H7 (cell line): Measurements from ENCODE around the gene SV2B. TPM values are rescaled to one million over a fixed set of nuclear protein-coding genes. Genes with fewer than 3 reads are reported as not detected.

ENCODE experiments used
- DNase-seq: peaks from one replicate; pipeline ENCODE4 v3.0.0; 2012
- H3K27me3 ChIP-seq: 2 replicates; pipeline ENCODE4 v1.6.0; 2011; ENCODE audit warnings: mild to moderate bottlenecking, low read length; ENCODE audit not compliant: control insufficient read depth, insufficient read depth
- H3K36me3 ChIP-seq: replicated peaks from 2 replicates; pipeline ENCODE4 v1.5.1; 2011; ENCODE audit warnings: low read length; ENCODE audit not compliant: control insufficient read depth, insufficient read depth
- H3K4me3 ChIP-seq: 2 replicates; pipeline ENCODE4 v1.5.1; 2011; ENCODE audit warnings: low read depth, mild to moderate bottlenecking, control low read depth, low read length, moderate library complexity; ENCODE audit not compliant: insufficient read depth
- total RNA-seq: library from RNA; depleted of rRNA; stranded (reverse); fragments of >200 nt; shearing (Covaris generic); gene quantifications from 2 replicates; pipeline ENCODE4 v1.2.3, GENCODE V29; 2014

SV2B gene
- total RNA-seq, 1 experiment from 2014 or later = 0.03 TPM

DNA sequence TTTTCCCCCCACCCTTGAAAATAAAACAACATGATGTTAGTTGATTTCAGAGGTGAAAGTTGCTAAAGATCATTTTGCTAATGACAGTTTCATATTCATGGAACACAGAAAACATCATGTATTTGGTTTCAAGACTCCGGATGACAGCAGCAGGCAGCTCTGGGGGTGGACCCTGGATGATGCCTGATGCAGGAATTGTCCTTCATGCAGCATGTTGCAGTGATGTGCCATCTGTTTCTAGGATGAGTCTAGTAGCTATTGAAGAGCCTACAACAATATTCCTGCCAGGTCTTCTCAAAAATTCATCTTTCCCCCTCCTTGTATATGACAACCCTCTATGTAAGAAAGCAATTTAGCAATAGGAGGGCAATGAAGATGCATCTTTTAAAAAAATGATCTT lies 108.3 kb downstream of the SV2B start:
- Histone ChIP-seq H3K36me3 (no peaks in the 10 kb centered on the region), H3K4me3 (no peak overlapping the region), H3K27me3 (no peaks in the 10 kb centered on the region)
- no peak for DNase-seq

DNA sequence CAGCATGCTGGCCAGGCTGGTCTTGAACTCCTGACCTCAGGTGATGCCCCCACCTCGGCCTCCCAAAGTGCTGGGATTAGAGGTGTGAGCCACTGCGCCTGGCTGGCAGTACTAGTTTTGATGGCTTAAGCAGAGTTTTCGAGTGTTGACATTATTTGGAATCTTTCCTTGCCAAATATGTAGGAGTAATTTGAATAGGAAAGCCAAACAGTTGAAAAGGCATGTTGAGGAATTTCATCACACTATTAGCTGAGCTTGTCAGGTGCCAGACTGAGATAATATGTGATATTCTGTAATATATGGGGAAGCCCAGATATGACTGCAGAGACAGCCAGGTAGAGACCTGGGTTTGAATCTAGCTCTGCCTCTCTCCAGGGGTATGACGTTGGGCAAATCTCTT lies 109.3 kb downstream of the SV2B start:
- DNase-seq = no peak
- Histone ChIP-seq H3K27me3 (no peaks in the 10 kb centered on the region), H3K4me3 (no peak overlapping the region), H3K36me3 (no peaks in the 10 kb centered on the region)

DNA sequence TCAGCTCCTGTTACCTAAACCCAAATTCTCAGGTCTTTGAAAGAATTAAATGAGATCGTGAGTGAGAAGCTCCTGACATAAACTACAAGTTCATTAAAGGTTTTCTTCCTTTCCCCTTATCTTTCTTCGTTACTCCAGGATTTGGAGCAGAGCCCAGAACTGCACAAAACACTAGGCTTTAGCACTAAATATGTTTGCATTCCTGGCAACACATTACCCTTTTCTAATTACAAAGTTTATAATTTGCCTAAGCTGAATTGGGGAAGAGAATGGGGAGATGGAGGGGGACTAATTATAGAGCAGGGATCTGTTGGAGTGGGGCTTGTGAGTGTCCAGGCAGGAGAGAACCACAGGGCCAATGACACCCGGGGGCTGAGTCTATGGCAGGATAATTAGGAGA lies 109.7 kb downstream of the SV2B start:
- DNase-seq = no peak
- Histone ChIP-seq H3K4me3 (no peak overlapping the region), H3K27me3 (no peaks in the 10 kb centered on the region), H3K36me3 (no peaks in the 10 kb centered on the region)

DNA sequence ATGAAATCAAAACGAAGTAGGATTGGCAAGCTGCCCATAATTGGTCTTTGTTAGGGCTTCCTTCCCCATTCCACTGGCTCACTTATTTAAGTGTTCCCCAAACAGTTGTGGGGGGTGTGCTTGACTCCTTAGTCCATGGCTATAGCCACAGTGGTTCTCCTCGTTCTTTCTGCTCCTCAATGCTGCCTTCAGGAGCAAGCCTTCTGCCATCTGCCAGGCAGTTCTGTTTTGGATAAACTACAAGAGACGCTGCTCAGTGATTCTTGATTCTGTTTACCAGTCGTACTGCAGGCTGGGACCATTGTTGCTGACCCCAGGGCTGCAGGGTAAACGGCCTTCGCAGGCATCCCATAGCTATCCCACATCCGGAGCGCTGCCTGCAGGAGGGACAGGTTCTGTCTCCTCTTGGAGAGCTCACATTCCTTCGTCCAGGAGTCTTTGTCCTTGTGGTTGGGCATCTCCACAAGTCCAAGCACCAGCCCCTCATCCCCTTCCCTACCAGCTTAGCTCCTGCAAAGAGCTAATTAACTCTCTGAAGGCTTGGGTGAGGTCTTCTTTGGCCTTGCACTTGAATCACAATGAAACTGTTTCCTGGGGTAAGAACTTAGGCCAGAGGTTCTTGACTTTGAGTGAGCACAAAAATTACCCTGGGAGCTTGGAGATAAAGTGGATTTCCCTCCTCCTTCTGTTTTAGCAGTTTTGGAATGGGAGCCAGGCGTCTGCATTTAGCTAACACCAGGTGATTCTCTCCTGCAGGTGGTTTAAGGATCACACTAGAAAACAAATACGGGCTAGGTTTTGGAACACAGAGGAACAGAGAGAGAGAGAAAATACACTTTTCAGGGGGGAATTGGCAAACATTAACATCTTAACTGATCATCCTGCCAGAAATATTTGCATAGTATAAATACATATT lies 114.9 kb downstream of the SV2B start:
- no peaks in the 10 kb centered on the region for H3K36me3 ChIP-seq
- no peaks in the 10 kb centered on the region for H3K27me3 ChIP-seq
- H3K4me3 ChIP-seq = no peak overlapping the region
- no peak for DNase-seq

DNA sequence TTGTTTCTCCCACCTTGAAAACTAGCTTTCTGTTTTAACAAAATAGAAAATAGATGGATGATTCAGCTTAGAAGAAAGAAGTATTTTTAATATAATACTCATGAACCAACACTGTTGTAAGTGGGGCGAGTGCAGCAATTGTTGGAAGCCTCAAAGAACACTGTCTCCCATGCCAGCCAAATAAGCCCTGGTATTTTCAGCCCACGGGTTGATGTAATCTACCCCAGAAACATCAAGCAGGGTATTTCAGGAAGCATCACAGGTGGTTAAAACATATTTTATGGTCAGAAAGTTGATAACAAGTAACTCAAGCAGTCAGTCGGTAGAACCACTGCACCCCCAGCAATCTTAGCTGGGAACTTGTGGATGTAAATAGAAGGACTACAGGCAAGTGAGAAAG lies 115.9 kb downstream of the SV2B start:
- no peaks in the 10 kb centered on the region for H3K27me3 ChIP-seq
- H3K4me3 ChIP-seq = no peak overlapping the region
- no peaks in the 10 kb centered on the region for H3K36me3 ChIP-seq
- no peak for DNase-seq

DNA sequence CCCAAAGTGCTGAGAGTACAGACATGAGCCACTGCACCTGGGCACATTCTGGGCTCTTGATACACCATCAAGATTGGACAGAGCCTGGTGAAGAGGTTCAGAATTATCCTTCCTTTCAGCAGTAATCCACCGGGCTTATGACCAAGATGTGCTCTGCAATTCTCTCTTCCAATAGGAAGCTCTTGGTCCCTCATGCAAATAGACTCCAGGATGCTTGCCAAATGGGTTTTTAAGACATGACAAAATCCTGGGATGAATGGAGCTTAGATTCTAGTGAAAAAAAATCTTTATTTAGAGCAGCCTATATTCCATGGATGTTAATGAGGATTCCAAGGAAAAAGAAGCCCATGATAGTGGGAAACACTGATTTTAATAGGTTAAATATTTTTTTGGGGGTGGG lies 119.1 kb downstream of the SV2B start:
- H3K4me3 ChIP-seq = no peak overlapping the region

DNA sequence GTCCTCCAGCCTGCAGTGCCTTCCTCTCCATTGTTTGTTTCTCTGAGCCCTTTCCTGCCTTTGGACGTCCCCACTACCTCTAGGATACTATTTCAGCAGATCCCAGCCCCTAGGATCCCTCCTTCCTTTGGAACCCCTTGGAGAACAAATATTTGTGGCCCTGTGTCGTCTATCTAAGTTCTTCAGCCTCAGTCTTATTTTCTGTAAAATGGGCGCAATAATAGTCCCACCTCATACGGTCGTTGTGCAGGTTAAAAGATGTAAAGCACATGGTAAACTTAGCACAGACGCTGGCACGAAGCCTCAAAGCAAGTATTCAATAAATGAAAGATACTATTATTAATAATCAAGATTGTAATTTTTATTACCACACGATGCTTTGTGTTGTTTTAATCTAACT lies 122.0 kb downstream of the SV2B start:
- no peak for DNase-seq
- Histone ChIP-seq H3K36me3 (no peaks in the 10 kb centered on the region), H3K4me3 (no peak overlapping the region), H3K27me3 (no peaks in the 10 kb centered on the region)

More for the DNA sequence above, 119.1 kb downstream of the SV2B start:
- no peak for DNase-seq
- no peaks in the 10 kb centered on the region for H3K27me3 ChIP-seq
- H3K36me3 ChIP-seq = no peaks in the 10 kb centered on the region

DNA sequence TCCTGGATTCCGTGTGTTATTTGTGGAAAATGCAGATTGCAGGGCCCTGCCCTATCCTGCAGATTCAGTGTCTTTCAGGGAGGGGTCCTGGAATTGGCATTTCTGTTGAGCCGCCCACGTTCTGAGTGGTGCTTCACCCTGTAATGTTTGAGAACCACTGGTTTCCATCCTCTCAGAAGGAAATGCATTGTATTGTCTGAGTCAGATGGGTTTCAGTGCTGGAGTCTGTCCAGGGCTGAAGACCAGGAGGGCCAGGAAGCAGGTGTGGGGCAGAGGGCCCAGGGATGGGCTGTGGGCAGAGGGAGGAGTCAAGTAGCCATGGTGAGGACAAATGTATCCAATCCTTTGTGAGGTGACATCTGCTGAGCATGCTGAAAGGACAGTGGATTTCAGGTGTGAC lies 123.8 kb downstream of the SV2B start:
- Histone ChIP-seq H3K27me3 (no peaks in the 10 kb centered on the region), H3K4me3 (no peak overlapping the region), H3K36me3 (no peaks in the 10 kb centered on the region)
- no peak for DNase-seq

DNA sequence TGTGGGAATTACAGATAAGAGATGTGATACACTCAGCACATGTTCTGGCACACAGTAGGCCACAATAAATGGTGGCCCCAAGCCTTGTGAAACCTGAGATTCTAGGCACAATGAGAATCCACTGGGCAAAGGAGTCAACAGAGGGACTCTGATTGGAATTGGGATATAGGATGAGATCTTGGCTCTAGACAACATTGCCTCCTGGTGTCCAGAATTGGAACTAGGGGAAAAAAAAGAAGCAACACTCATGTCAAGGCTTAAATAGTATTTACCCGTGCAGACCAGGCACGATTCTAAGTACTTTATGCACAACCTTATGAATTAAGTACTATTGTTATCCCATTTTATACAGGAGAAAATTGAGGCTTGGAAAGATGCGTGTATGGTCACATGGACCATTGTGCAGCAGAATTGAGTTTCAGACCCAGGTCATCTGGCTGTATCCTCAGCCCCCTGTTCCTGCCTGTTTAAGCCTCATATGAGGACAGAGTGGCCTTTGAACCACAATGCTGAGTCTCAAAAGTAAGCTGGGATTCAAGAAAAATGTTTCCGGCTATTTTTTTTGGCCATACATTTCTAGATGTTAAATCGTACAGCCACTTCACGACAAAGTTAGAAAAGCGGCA lies 124.8 kb downstream of the SV2B start:
- Histone ChIP-seq H3K4me3 (no peak overlapping the region), H3K27me3 (no peaks in the 10 kb centered on the region), H3K36me3 (no peaks in the 10 kb centered on the region)
- peak; percentile 65 for DNase-seq

DNA sequence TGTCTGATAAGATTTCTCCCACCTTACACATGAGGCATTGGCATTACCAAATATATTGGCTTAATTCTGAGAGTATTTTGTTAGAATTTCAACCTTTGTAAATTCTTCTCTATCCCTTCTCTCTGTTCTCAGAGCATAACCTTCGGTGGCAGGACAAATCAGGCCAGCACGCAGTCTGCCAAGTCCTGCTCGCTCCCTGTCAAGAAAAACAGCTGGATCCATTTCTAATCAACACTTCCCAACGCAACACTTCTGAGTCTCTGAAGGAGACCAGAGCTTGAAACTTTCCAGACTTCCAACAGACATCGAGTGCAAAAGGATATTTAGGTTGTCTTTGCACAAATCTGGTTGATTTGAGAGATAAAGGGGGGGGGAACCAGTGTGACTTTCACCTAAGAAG lies 125.7 kb downstream of the SV2B start:
- no peak for DNase-seq
- no peak overlapping the region for H3K4me3 ChIP-seq
- H3K36me3 ChIP-seq = no peaks in the 10 kb centered on the region
- H3K27me3 ChIP-seq = no peaks in the 10 kb centered on the region

DNA sequence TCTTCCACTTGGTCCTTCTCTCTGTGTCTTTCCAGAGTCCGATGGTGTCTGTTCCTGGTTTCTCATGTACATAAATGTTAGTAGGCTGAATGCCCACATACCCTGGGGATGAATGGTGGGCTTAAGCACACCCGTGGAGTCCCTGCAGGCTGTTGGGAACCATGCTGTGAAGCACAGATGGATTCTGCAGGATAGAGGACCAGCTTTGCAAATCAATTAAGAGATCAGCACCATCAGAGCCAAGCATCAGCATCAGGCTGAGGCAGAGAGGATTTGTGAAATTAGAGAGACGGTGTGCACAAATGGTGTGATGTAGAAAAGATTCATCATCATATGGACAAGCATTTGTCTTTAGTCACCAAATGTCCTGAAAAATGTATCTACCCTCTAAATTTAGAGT lies 127.1 kb downstream of the SV2B start:
- Histone ChIP-seq H3K27me3 (no peaks in the 10 kb centered on the region), H3K4me3 (no peak overlapping the region), H3K36me3 (no peaks in the 10 kb centered on the region)
- DNase-seq = no peak

DNA sequence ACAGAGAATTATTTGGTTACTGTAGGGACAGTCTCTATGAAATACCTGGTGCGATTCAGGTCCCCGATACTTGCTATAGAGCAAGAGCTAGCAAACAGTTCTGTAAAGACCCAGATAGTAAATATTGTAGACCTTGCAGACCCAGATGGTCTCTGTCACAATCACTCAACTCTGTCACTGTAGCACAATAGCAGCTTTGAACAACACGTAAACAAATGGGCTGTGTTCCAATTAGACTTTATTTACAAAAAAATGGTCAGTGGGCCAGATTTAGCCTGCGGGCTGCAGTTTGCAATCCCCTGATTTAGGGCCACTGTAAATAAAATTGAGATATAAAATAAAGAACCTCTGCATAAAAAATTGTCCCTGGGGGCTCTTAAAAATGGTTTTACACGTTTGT lies 127.7 kb downstream of the SV2B start:
- no peaks in the 10 kb centered on the region for H3K36me3 ChIP-seq
- H3K4me3 ChIP-seq = no peak overlapping the region
- H3K27me3 ChIP-seq = no peaks in the 10 kb centered on the region
- DNase-seq = no peak

DNA sequence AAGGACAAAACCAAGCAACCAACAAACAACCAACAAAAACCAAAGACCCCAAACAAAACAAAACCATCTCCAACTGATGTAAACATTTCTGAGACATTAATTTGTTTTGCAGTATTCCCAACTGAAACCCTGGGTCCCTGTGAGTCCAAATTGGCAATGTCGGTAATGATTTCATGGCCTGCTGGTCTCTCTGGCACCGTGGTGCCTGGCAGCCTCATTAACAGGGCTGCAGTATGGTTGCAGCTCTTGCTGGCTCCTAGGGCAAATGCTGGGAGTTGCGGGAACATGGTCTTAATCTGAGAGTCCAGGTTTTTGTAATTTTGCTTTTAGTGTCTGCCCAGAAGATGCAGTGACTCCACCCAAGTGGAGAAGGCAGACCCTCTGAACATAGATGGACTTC lies 128.3 kb downstream of the SV2B start:
- no peak for DNase-seq
- Histone ChIP-seq H3K27me3 (no peaks in the 10 kb centered on the region), H3K4me3 (no peak overlapping the region), H3K36me3 (no peaks in the 10 kb centered on the region)

DNA sequence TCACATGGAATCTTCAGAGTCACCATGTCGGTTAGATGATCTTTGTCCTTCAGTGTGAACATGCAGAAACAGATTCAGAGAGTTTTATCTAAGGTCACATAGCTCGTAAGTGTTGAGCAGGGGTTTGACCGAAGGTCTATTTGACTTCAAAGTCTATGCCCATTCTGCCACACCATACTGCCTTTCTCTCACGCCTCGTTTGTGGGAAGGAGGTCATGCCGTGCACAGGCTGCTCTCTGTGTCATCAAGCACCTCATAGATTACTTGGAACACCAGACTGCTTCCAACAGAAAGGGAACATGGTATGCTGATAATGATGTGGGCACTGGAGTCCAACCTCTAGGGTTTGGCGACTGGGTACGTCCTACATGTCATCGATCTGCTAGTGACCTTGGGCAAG lies 128.8 kb downstream of the SV2B start:
- Histone ChIP-seq H3K36me3 (no peaks in the 10 kb centered on the region), H3K27me3 (no peaks in the 10 kb centered on the region), H3K4me3 (no peak overlapping the region)
- no peak for DNase-seq

DNA sequence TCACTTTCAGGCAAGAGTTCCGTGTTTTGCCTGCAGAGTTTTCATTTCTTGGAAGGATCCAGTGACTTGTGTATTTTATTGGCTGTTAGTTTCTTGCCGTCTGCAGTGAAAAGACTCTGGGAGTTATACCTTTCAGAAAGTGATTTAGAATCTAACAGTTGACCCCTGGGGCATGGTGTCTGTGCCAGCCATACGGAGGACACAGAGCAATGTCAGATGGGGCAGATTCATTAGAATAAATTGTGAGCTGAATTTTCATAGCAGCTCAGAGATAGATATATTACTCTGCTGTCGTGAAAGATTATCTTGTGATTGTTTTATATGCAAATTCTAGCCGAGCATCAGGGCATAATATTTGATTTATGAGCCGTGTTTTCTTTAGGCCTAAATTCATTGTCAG lies 131.6 kb downstream of the SV2B start:
- Histone ChIP-seq H3K4me3 (no peak overlapping the region), H3K36me3 (no peaks in the 10 kb centered on the region), H3K27me3 (no peaks in the 10 kb centered on the region)
- no peak for DNase-seq
